Spleen (tissue), 11 donors: ENCODE results near the gene BLMH. TPM values are rescaled to one million over a fixed set of nuclear protein-coding genes. Genes with fewer than 3 reads are reported as not detected.

ENCODE experiments used
- DNase-seq: peaks from one replicate; pipeline ENCODE4 v3.0.0-alpha.2; 2020
- H3K27ac ChIP-seq, 8 donors: fragments of 200-600 bp; sonication (generic) in 7 of 8; 1 replicate in 4 of 8; 2 replicates in 4 of 8; pipeline versions ENCODE4 v1.5.0 to v1.8.0; 2016 to 2021; ENCODE audit warnings: inconsistent platforms in 4 of 8, mild to moderate bottlenecking in 4 of 8, moderate library complexity in 1 of 8
- H3K27me3 ChIP-seq, 7 donors: fragments of 200-600 bp; sonication (generic) in 6 of 7; replicated peaks in 1 of 7; 1 replicate in 4 of 7; 2 replicates in 3 of 7; pipeline versions ENCODE4 v1.5.0 to v1.8.0; 2016 to 2021; ENCODE audit warnings: inconsistent platforms in 3 of 7, mild to moderate bottlenecking in 1 of 7
- H3K36me3 ChIP-seq, 6 donors: fragments of 200-600 bp; sonication (generic) in 5 of 6; 1 replicate in 4 of 6; 2 replicates in 2 of 6; pipeline versions ENCODE4 v1.5.0 to v1.8.0; 2016 to 2021; ENCODE audit warnings: inconsistent platforms in 2 of 6
- H3K4me1 ChIP-seq, 6 donors: fragments of 200-600 bp; sonication (generic) in 5 of 6; 1 replicate in 3 of 6; 2 replicates in 3 of 6; pipeline versions ENCODE4 v1.5.0 to v1.8.0; 2016 to 2021; ENCODE audit warnings: inconsistent platforms in 3 of 6
- H3K4me3 ChIP-seq, 8 donors: fragments of 200-600 bp; sonication (generic) in 7 of 8; 1 replicate in 4 of 8; 2 replicates in 4 of 8; pipeline versions ENCODE4 v1.5.0 to v1.8.0; 2016 to 2021; ENCODE audit warnings: inconsistent platforms in 4 of 8, mild to moderate bottlenecking in 4 of 8, moderate library complexity in 2 of 8
- H3K9me3 ChIP-seq, 8 donors: fragments of 200-600 bp; sonication (generic) in 7 of 8; 1 replicate in 4 of 8; 2 replicates in 4 of 8; pipeline versions ENCODE4 v1.5.0 to v1.8.0; 2016 to 2021; ENCODE audit warnings: inconsistent platforms in 4 of 8
- POLR2A ChIP-seq, 3 donors: fragments of 450-650 bp; IDR thresholded peaks; one replicate each; pipeline ENCODE4 v1.5.1; 2017; ENCODE audit warnings: antibody characterized with exemption in 3 of 3, mild to moderate bottlenecking in 1 of 3
- POLR2AphosphoS5 ChIP-seq, 3 donors: sonication (generic); formaldehyde crosslinking; IDR thresholded peaks; one replicate each; pipeline ENCODE4 v1.5.1; 2017; ENCODE audit warnings: antibody characterized with exemption in 3 of 3
- WGBS, 5 donors: extraction: QIAGEN DNeasy Blood & Tissue Kit in 3 of 5; methylation state at CpG; one replicate each; pipeline versions ENCODE4 v1.1.5 to v1.1.7; 2013 to 2018; 5-methylcytosine and 5-hydroxymethylcytosine counted together
- intact Hi-C: fragments of 100-400 bp; cut with DNase I; formaldehyde crosslinking; loops from one replicate; pipeline ENCODE4 v1.15.0; 2023; ENCODE audit warnings: low total_unique reads
- polyA plus RNA-seq, 3 donors: library from polyadenylated mRNA; stranded (reverse); fragments of 200-250 nt; gene quantifications; one replicate each; pipeline ENCODE4 v1.2.1, GENCODE V29; 2013
- total RNA-seq, 7 donors: library from RNA; depleted of rRNA in 3 of 7; stranded (reverse); fragments of >200 nt in 3 of 7; fragmentation: NEBNext Ultra II Directional in 4 of 7; extraction: Animal tissue kit (Norgen Biotek cat#: 25700) in 4 of 7; gene quantifications; one replicate each; pipeline versions ENCODE4 v1.1.0 to v1.2.1, GENCODE V29; 2016 to 2021
- TF ChIP-seq, protein P1 (sequence below), 11 experiments: fragments of 200-600 bp in 7 of 11; fragments of 450-650 bp in 4 of 11; sonication (generic) in 4 of 11; IDR thresholded peaks in 8 of 11; conservative IDR thresholded peaks in 3 of 11; 1 replicate in 7 of 11; 2 replicates in 4 of 11; pipeline versions ENCODE4 v1.4.0 to v1.8.0; 2016 to 2021; ENCODE audit warnings: antibody characterized with exemption in 11 of 11, inconsistent platforms in 4 of 11, mild to moderate bottlenecking in 1 of 11
- donor health status: healthy with polysubstance abuse.
- donor health status: DM: no; HTN: no; CAD: no; lungs with moderate emphysema.
- donor health status: DM: no; HTN: no; CAD: no.
- donor health status: Bipolar disorder and iron deficiency.
- donor health status: healthy.
- donor health status: DM: no; HTN: no; CAD: no.
- donor health status: DM: yes; HTN: yes; CAD: no.

Gene BLMH
- total and polyA plus RNA-seq, 10 donors, result 15.6 to 35.5 (median 28.7) TPM

GRCh38 chr17:30217054-30217453, 74.7 kb downstream of the BLMH start:
- H3K27me3 ChIP-seq, result peaks cover 0 to 3% (median 0%) of the 10 kb centered on the region in 7 donors

GRCh38 chr17:30212750-30213149, 79.0 kb downstream of the BLMH start:
- Histone ChIP-seq H3K4me3 (no peak overlapping the region), H3K27ac (no peak overlapping the region), H3K4me1 (no peaks in the 10 kb centered on the region), H3K27me3 (peaks cover 0 to 3% (median 0%) of the 10 kb centered on the region in 7 donors), H3K9me3 (no peaks in the 10 kb centered on the region), H3K36me3 (no peaks in the 10 kb centered on the region)
- DNase-seq, result no peak
- WGBS, 5 donors, result 75 to 87% (median 83%) methylated on average over 11 of the region's 11 CpGs
- intact Hi-C loops, result no loop called here
- TF ChIP-seq POLR2A (IDR thresholded peaks at IDR 0.05) (no peak), POLR2AphosphoS5 (IDR thresholded peaks at IDR 0.05) (no peak)
- TF ChIP-seq, protein P1, sequence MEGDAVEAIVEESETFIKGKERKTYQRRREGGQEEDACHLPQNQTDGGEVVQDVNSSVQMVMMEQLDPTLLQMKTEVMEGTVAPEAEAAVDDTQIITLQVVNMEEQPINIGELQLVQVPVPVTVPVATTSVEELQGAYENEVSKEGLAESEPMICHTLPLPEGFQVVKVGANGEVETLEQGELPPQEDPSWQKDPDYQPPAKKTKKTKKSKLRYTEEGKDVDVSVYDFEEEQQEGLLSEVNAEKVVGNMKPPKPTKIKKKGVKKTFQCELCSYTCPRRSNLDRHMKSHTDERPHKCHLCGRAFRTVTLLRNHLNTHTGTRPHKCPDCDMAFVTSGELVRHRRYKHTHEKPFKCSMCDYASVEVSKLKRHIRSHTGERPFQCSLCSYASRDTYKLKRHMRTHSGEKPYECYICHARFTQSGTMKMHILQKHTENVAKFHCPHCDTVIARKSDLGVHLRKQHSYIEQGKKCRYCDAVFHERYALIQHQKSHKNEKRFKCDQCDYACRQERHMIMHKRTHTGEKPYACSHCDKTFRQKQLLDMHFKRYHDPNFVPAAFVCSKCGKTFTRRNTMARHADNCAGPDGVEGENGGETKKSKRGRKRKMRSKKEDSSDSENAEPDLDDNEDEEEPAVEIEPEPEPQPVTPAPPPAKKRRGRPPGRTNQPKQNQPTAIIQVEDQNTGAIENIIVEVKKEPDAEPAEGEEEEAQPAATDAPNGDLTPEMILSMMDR (IDR thresholded peaks at IDR 0.05 in 8 of 11, conservative IDR thresholded peaks at IDR 0.05 in 3 of 11), result no peak

More at GRCh38 chr17:30217054-30217453, 74.7 kb downstream of the BLMH start:
- no peak overlapping the region for H3K4me3 ChIP-seq
- no peaks in the 10 kb centered on the region for H3K9me3 ChIP-seq
- peak; percentile 52 for DNase-seq
- WGBS, 5 donors, result 84 to 97% (median 94%) methylated on average over 6 of the region's 6 CpGs
- TF ChIP-seq POLR2A (IDR thresholded peaks at IDR 0.05) (no peak), POLR2AphosphoS5 (IDR thresholded peaks at IDR 0.05) (no peak)
- TF ChIP-seq, protein P1 (IDR thresholded peaks at IDR 0.05 in 8 of 11, conservative IDR thresholded peaks at IDR 0.05 in 3 of 11), result no peak
- no peak overlapping the region for H3K27ac ChIP-seq
- H3K4me1 ChIP-seq, result no peaks in the 10 kb centered on the region
- no peaks in the 10 kb centered on the region for H3K36me3 ChIP-seq
- intact Hi-C loops, result no loop called here

DNA sequence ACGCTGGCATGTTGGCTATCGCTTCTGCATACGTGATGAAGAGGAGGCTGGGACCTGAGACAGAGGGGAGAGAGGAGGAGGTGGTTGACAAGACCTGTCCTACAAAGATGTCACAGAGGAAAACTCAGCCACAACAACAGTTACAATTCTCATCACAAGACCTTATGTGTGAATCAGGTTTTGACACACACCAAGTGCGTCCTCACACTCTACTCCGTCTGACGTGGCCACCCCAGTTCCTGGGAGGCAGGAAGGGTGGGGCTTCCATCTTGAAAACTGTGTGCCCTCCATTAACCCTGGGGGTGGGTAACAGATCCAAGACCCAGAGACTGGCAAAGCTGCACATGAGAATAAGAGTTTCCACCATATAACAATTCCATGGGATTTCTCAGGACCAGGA, 80.4 kb downstream of the BLMH start:
- Histone ChIP-seq H3K4me3 (no peak overlapping the region), H3K9me3 (no peaks in the 10 kb centered on the region), H3K36me3 (no peaks in the 10 kb centered on the region), H3K4me1 (no peaks in the 10 kb centered on the region), H3K27me3 (peaks cover 0 to 8% (median 0%) of the 10 kb centered on the region in 7 donors), H3K27ac (no peak overlapping the region)
- DNase-seq, result peak; percentile 36
- WGBS, 5 donors, result 66 to 84% (median 78%) methylated on average over 6 of the region's 6 CpGs
- TF ChIP-seq POLR2AphosphoS5 (IDR thresholded peaks at IDR 0.05), result no peak
- TF ChIP-seq, protein P1 (IDR thresholded peaks at IDR 0.05 in 8 of 11, conservative IDR thresholded peaks at IDR 0.05 in 3 of 11), result no peak
- TF ChIP-seq POLR2A (IDR thresholded peaks at IDR 0.05), result no peak
- intact Hi-C loops, result no loop called here

DNA sequence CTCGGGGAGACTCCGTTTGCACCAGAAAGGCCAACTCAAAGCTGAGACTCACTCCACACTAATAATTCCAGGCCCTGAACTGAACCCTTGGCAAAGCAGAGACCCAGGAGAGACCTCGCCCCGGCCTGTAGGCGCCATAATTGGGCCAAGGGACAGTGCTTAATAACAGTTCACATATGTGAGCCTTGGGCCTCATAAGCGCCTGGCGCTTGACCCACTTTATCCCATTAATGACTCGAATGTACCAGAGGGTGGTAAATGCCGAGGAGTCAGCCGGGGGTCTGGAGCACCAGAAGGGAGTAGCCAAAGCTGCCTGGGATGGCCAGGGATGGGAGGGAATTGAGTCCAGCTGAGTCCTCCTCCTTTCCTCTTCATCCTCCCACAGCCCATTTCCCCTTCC, 80.8 kb downstream of the BLMH start:
- TF ChIP-seq, protein P1 (IDR thresholded peaks at IDR 0.05 in 8 of 11, conservative IDR thresholded peaks at IDR 0.05 in 3 of 11), result no peak
- TF ChIP-seq POLR2AphosphoS5 (IDR thresholded peaks at IDR 0.05) (no peak), POLR2A (IDR thresholded peaks at IDR 0.05) (no peak)
- H3K4me1 ChIP-seq, result no peaks in the 10 kb centered on the region
- intact Hi-C loops, result no loop called here
- no peak overlapping the region for H3K4me3 ChIP-seq
- H3K27me3 ChIP-seq, result peaks cover 0 to 8% (median 0%) of the 10 kb centered on the region in 7 donors
- no peak overlapping the region for H3K27ac ChIP-seq
- peak; percentile 45 for DNase-seq
- H3K36me3 ChIP-seq, result no peaks in the 10 kb centered on the region
- no peaks in the 10 kb centered on the region for H3K9me3 ChIP-seq
- WGBS, 5 donors, result 91 to 97% (median 93%) methylated on average over 10 of the region's 10 CpGs
